OCI-LY3 (cell line): Measurements from ENCODE around the gene ATG4C.
"Not testable (repeated sequence)": the region's sequence is repeated elsewhere in the genome, so short reads cannot be mapped to it uniquely, and the experiment has no call there.

Experiments
- H2AFZ ChIP-seq: fragments of 200-600, 300-600 bp; shearing (Covaris generic); 2 replicates; pipeline ENCODE4 v1.6.0; 2014; ENCODE audit warnings: antibody characterized with exemption, low read depth, low read length
- H3K27ac ChIP-seq: fragments of 200-600, 300-600 bp; sonication (generic); 2 replicates; pipeline ENCODE4 v1.5.1; 2014; ENCODE audit warnings: mild to moderate bottlenecking, low read length, moderate library complexity, mixed read lengths
- H3K27me3 ChIP-seq: fragments of 200-600, 300-600 bp; sonication (generic); 2 replicates; pipeline ENCODE4 v1.6.1; 2014; ENCODE audit warnings: low read depth, low read length, mixed read lengths
- H3K36me3 ChIP-seq: fragments of 200-600, 300-600 bp; sonication (generic); replicated peaks from 2 replicates; pipeline ENCODE3; 2014; ENCODE audit warnings: low read depth, low read length, mixed read lengths
- H3K4me1 ChIP-seq: fragments of 300-600, 200-600 bp; sonication (generic); 2 replicates; pipeline ENCODE4 v1.6.1; 2014; ENCODE audit warnings: low read length, mixed read lengths
- H3K4me2 ChIP-seq: fragments of 200-600, 300-600 bp; sonication (generic); 2 replicates; pipeline ENCODE4 v1.6.1; 2014; ENCODE audit warnings: low read length, mixed read lengths
- H3K4me3 ChIP-seq: fragments of 300-600, 200-600 bp; sonication (generic); 2 replicates; pipeline ENCODE4 v1.5.1; 2014; ENCODE audit warnings: antibody characterized with exemption, mild to moderate bottlenecking, low read length, moderate library complexity
- H3K79me2 ChIP-seq: fragments of 300-600, 200-600 bp; shearing (Covaris generic); 2 replicates; pipeline ENCODE4 v1.6.1; 2014; ENCODE audit warnings: mild to moderate bottlenecking, low read length, mixed read lengths
- H3K9ac ChIP-seq: fragments of 300-600, 200-600 bp; shearing (Covaris generic); 2 replicates; pipeline ENCODE4 v1.6.0; 2014; ENCODE audit warnings: mild to moderate bottlenecking, low read length, moderate library complexity
- H3K9me3 ChIP-seq: fragments of 200-600, 300-600 bp; shearing (Covaris generic); 2 replicates; pipeline ENCODE4 v1.6.1; 2014; ENCODE audit warnings: low read length, mixed read lengths; ENCODE audit not compliant: insufficient read depth
- H4K20me1 ChIP-seq: fragments of 200-600, 300-600 bp; sonication (generic); 2 replicates; pipeline ENCODE4 v1.6.1; 2016; ENCODE audit warnings: low read length, mixed read lengths; ENCODE audit not compliant: insufficient read depth
- EZH2phosphoT487 ChIP-seq: fragments of 200-600 bp; shearing (Covaris generic); IDR thresholded peaks from 2 replicates; pipeline ENCODE4 v1.6.1; 2018; ENCODE audit warnings: antibody characterized with exemption, mixed run types, low read depth
- TF ChIP-seq, protein P1 (sequence below): fragments of 200-600, 300-600 bp; sonication (generic); IDR thresholded peaks from 2 replicates; pipeline ENCODE4 v1.5.1; 2014; ENCODE audit warnings: antibody characterized with exemption, low read length, low read depth

Gene ATG4C, protein sequence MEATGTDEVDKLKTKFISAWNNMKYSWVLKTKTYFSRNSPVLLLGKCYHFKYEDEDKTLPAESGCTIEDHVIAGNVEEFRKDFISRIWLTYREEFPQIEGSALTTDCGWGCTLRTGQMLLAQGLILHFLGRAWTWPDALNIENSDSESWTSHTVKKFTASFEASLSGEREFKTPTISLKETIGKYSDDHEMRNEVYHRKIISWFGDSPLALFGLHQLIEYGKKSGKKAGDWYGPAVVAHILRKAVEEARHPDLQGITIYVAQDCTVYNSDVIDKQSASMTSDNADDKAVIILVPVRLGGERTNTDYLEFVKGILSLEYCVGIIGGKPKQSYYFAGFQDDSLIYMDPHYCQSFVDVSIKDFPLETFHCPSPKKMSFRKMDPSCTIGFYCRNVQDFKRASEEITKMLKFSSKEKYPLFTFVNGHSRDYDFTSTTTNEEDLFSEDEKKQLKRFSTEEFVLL

DNA sequence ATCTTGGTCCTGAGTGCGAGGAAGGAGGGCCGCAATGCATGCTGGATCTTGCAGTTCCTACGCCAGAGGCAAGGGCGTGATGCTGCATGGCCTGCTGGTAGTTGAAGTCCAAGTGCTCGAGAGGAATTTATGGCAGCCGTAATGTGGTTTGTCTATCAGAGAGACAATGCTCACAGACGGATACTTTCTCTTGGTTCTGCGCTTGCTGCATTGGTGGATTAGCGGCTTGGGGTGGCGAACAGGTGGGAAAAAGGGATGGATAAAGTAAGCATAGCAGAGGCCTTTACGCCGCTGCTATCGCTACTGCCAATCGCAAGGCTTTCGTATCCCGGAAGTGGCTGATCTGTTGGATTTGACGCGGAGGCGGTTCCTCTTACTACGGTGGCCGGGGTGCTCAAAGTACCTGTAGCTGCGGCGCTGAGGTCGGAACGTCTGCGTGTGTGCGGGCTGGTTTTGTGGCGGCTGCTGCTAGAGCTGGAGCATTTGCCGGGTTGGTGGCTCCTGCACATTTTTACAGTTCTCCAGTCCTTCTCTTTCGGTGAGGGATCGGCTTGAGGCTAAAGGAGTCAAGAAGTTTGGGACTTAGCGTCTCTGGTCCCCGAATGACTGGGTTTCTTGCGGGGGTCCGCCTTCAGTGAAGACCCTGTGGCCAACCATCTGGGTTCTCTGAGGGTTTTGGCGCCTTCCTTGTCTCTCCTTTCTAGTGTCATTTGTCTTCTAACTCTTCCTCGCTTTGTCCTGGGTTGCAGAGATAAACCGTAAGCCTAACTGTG, at the start of gene ATG4C:
TSS of gene ATG4C (plus strand) at position 397 of the 773 bp plus-strand sequence. CDS start 19,655 bp downstream, outside the sequence.
- H3K4me1 ChIP-seq: peaks cover 7% of the 10 kb centered on the region; the same call in 1 of the 2 replicates
- H3K27me3 ChIP-seq: no peaks in the 10 kb centered on the region

DNA sequence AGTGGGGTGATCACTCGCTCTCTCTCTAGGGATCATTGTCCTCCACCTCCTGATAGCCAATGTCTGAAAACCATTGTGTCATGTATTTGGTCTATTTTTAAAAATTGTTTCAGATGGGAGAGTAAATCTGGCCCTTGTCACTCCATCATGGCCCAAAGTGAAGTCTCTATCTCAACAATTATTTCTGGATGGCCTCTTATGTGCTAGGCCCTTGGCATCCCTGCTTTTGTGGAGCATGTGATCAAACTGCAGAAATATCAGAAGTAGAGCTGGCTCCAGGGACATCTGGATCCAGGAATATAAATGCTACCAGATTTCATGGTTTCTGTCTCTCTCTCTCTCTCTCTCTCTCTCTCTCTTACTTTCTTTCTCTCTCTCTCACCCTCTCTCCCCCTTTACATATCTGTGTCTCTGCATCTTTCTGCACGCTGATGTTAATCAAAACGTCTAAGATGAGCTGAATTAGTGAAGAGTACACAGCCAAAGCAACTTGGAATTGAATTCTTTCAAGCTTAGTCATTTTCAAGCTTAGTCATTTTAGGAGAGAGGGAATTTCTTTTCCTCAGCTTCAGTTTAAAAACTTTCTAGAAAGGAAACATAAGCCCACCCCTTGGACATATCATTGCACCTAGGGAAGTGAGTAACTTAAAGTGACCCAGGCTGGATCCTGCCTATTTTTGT, 48.3 kb upstream of the ATG4C start:
- TF ChIP-seq EZH2phosphoT487: no peak
- TF ChIP-seq, protein P1, sequence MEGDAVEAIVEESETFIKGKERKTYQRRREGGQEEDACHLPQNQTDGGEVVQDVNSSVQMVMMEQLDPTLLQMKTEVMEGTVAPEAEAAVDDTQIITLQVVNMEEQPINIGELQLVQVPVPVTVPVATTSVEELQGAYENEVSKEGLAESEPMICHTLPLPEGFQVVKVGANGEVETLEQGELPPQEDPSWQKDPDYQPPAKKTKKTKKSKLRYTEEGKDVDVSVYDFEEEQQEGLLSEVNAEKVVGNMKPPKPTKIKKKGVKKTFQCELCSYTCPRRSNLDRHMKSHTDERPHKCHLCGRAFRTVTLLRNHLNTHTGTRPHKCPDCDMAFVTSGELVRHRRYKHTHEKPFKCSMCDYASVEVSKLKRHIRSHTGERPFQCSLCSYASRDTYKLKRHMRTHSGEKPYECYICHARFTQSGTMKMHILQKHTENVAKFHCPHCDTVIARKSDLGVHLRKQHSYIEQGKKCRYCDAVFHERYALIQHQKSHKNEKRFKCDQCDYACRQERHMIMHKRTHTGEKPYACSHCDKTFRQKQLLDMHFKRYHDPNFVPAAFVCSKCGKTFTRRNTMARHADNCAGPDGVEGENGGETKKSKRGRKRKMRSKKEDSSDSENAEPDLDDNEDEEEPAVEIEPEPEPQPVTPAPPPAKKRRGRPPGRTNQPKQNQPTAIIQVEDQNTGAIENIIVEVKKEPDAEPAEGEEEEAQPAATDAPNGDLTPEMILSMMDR: no peak
- no peak overlapping the region for H3K27ac ChIP-seq

More for the DNA sequence above, at the start of gene ATG4C:
- Histone ChIP-seq H3K9ac (peak within 1 kb of the TSS; percentile 85), H3K79me2 (peaks cover 32% of the 10 kb centered on the region), H4K20me1 (no peaks in the 10 kb centered on the region), H2AFZ (peak within 1 kb of the TSS; percentile 97), H3K4me2 (peak within 1 kb of the TSS; percentile 87), H3K36me3 (no peaks in the 10 kb centered on the region), H3K9me3 (no peaks in the 10 kb centered on the region), H3K27ac (peak within 1 kb of the TSS; percentile 83), H3K4me3 (peak within 1 kb of the TSS; percentile 98)
- TF ChIP-seq EZH2phosphoT487: no peak
- TF ChIP-seq, protein P1: no peak

DNA sequence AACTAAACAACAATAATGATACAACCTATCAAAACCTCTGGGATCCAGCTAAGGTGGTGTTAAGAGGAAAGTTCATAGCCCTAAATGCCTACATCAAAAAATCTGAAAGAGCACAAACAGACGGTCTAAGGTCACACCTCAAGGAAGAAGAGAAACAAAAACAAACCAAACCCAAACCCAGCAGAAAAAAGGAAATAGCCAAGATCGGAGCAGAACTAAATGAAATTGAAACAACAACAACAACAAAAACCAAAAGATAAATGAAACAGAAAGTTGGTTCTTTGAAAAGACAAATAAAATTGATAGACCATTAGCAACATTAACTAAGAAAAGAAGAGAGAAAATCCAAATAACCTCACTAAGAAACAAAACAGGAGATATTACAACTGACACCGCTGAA, 43.2 kb upstream of the ATG4C start:
- H4K20me1 ChIP-seq, H3K27ac ChIP-seq, H3K9me3 ChIP-seq, H2AFZ ChIP-seq, H3K9ac ChIP-seq, H3K4me3 ChIP-seq, H3K4me2 ChIP-seq, H3K79me2 ChIP-seq, H3K27me3 ChIP-seq, H3K36me3 ChIP-seq, H3K4me1 ChIP-seq: not testable (repeated sequence)

More for the DNA sequence above, 48.3 kb upstream of the ATG4C start:
- H2AFZ ChIP-seq: no peak overlapping the region
- 0 out of 2 replicates have a peak, but pooled peaks cover under 1% of the 10 kb centered on the region for H3K27me3 ChIP-seq
- H3K4me1 ChIP-seq: peaks cover 10% of the 10 kb centered on the region
- H3K4me3 ChIP-seq: no peak overlapping the region
- no peaks in the 10 kb centered on the region for H3K36me3 ChIP-seq
- H4K20me1 ChIP-seq: no peaks in the 10 kb centered on the region
- H3K9ac ChIP-seq: no peak overlapping the region
- H3K79me2 ChIP-seq: no peaks in the 10 kb centered on the region
- no peaks in the 10 kb centered on the region for H3K9me3 ChIP-seq
- no peak overlapping the region for H3K4me2 ChIP-seq

DNA sequence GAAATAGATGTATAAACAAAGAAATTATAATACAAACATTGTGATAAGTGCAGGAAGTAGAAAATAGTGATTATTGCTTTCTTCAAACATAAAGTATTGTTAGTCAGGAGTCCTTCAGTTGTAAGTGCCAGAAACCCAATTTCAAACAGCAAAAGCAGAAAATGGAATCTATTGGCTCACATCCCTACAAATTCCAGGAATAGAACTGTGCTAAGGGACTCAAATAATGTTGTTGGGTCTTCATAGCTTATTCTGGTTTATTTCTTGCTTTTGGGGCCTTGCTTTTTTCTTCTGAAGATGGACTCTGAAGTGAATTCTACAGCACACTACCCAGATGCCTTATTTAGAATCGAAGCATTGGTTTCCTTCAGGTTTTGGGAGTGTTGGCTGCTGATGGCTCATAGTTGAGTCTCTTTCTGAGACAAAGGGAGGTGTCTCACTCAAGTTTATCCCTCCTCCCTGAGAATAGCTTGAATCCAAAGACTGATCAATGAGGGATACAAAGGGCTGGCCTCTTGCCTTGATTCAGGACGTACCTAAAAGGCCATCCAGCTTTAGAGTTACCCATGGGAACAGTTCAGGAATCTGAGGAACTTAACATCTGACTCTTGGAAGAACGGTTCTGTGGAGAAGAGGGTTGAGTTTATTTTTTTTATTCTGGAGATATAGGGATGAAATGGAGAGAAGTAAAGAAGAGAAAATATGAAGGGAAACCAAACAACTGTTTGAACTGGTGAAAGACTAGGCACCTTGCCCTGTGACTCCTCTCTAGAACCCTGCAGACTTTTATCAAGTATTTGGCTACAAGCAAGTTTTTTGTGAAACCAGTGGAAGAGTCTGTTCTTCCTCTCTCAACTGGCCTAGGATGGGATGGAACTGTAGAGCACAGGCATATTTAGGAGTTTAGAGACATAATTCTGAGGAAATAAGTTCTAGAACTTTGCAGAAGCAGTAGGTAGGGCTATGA, 39.0 kb upstream of the ATG4C start:
- H3K36me3 ChIP-seq: no peaks in the 10 kb centered on the region
- H3K9ac ChIP-seq: no peak overlapping the region
- no peak for TF ChIP-seq EZH2phosphoT487
- TF ChIP-seq, protein P1: no peak
- no peak overlapping the region for H3K4me3 ChIP-seq
- no peaks in the 10 kb centered on the region for H3K9me3 ChIP-seq
- H3K79me2 ChIP-seq: no peaks in the 10 kb centered on the region
- peaks cover 6% of the 10 kb centered on the region; the same call in 1 of the 2 replicates for H3K27me3 ChIP-seq
- no peaks in the 10 kb centered on the region for H4K20me1 ChIP-seq
- H3K27ac ChIP-seq: no peak overlapping the region
- no peak overlapping the region for H2AFZ ChIP-seq
- H3K4me2 ChIP-seq: no peak overlapping the region
- peaks cover 3% of the 10 kb centered on the region; the same call in 1 of the 2 replicates for H3K4me1 ChIP-seq
